Measurements from ENCODE around the gene DMD.

DNA sequence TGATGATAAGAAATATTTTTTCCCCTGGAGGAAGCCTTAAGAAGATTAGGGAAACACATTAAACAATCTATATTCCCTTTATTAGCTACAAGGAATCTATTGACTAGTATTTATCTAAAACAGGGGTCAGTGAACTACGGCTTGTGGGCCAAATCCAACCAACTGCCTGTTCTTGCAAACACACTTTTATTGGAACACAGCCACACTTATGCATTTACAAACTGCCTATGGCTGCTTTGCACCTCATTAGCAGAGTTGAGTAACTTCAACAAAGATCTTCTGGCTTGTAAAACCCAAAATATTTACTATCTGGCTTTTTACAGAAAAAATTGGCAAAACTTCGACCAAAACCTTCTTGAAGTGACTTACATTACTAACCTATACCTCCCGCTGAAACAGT, 1405.6 kb downstream of the DMD start:
- TF ChIP-seq TAF1 (IDR thresholded peaks at IDR 0.05; ENCODE audit: borderline replicate concordance, insufficient read depth, low read length) (no peak), SIN3A (IDR thresholded peaks at IDR 0.05; ENCODE audit: borderline replicate concordance, insufficient read depth, low read length) (no peak), POLR2AphosphoS5 (IDR thresholded peaks at IDR 0.05; ENCODE audit: low read depth, low read length) (no peak), FOXP2 (optimal IDR thresholded peaks at IDR 0.05; ENCODE audit: borderline replicate concordance, extremely low read depth, extremely low read length, insufficient read depth) (no peak)
- TF ChIP-seq, protein P1, sequence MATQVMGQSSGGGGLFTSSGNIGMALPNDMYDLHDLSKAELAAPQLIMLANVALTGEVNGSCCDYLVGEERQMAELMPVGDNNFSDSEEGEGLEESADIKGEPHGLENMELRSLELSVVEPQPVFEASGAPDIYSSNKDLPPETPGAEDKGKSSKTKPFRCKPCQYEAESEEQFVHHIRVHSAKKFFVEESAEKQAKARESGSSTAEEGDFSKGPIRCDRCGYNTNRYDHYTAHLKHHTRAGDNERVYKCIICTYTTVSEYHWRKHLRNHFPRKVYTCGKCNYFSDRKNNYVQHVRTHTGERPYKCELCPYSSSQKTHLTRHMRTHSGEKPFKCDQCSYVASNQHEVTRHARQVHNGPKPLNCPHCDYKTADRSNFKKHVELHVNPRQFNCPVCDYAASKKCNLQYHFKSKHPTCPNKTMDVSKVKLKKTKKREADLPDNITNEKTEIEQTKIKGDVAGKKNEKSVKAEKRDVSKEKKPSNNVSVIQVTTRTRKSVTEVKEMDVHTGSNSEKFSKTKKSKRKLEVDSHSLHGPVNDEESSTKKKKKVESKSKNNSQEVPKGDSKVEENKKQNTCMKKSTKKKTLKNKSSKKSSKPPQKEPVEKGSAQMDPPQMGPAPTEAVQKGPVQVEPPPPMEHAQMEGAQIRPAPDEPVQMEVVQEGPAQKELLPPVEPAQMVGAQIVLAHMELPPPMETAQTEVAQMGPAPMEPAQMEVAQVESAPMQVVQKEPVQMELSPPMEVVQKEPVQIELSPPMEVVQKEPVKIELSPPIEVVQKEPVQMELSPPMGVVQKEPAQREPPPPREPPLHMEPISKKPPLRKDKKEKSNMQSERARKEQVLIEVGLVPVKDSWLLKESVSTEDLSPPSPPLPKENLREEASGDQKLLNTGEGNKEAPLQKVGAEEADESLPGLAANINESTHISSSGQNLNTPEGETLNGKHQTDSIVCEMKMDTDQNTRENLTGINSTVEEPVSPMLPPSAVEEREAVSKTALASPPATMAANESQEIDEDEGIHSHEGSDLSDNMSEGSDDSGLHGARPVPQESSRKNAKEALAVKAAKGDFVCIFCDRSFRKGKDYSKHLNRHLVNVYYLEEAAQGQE (IDR thresholded peaks at IDR 0.05; ENCODE audit: insufficient read depth in 1 of 2, low read depth in 2 of 2, low read length in 2 of 2) = no peak
